ENCODE data around the gene MT1A. TPM values are rescaled to one million over a fixed set of nuclear protein-coding genes. Genes with fewer than 3 reads are reported as not detected.

MT1A gene
- polyA plus RNA-seq, 1 donor from 2014 or later = not detected

DNA sequence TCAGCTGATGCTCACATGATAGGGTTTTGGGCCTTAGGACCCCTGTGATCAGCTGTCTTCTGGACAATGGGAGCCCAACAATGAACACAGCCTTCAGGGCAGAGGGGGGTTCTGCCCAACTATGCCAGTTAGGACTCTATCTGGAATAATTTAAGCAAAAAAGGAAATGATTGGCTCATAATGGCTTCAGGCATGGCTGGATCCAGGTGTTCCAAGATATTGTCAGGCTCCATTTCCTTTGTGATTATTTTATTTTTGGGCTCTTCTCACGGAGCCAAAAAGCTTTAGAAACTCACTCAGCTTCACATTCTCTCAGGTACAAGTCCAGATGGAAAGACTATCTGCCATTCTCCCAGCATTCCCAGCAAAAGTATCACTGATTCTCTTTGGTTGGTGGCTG lies 33.0 kb upstream of the MT1A start:
- TF ChIP-seq TAF1 (IDR thresholded peaks at IDR 0.05; ENCODE audit: low read depth) = no peak
- no peak for TF ChIP-seq POLR2AphosphoS5 (IDR thresholded peaks at IDR 0.05)
- no peak for TF ChIP-seq MXI1 (conservative IDR thresholded peaks at IDR 0.05; ENCODE audit: poor library complexity, severe bottlenecking)
- no peak for TF ChIP-seq CTCF (IDR thresholded peaks at IDR 0.05; ENCODE audit: poor library complexity, severe bottlenecking)
- no peak for TF ChIP-seq SMC3 (conservative IDR thresholded peaks at IDR 0.05; ENCODE audit: poor library complexity)
- no peak for TF ChIP-seq EP300 (conservative IDR thresholded peaks at IDR 0.05; ENCODE audit: poor library complexity, severe bottlenecking)
- TF ChIP-seq EZH2 (IDR thresholded peaks at IDR 0.05; ENCODE audit: borderline replicate concordance, insufficient read depth, low read length, poor library complexity, severe bottlenecking) = no peak
- TF ChIP-seq, protein P1, sequence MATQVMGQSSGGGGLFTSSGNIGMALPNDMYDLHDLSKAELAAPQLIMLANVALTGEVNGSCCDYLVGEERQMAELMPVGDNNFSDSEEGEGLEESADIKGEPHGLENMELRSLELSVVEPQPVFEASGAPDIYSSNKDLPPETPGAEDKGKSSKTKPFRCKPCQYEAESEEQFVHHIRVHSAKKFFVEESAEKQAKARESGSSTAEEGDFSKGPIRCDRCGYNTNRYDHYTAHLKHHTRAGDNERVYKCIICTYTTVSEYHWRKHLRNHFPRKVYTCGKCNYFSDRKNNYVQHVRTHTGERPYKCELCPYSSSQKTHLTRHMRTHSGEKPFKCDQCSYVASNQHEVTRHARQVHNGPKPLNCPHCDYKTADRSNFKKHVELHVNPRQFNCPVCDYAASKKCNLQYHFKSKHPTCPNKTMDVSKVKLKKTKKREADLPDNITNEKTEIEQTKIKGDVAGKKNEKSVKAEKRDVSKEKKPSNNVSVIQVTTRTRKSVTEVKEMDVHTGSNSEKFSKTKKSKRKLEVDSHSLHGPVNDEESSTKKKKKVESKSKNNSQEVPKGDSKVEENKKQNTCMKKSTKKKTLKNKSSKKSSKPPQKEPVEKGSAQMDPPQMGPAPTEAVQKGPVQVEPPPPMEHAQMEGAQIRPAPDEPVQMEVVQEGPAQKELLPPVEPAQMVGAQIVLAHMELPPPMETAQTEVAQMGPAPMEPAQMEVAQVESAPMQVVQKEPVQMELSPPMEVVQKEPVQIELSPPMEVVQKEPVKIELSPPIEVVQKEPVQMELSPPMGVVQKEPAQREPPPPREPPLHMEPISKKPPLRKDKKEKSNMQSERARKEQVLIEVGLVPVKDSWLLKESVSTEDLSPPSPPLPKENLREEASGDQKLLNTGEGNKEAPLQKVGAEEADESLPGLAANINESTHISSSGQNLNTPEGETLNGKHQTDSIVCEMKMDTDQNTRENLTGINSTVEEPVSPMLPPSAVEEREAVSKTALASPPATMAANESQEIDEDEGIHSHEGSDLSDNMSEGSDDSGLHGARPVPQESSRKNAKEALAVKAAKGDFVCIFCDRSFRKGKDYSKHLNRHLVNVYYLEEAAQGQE (IDR thresholded peaks at IDR 0.05; ENCODE audit: borderline replicate concordance) = no peak
- TF ChIP-seq RAD21 (conservative IDR thresholded peaks at IDR 0.05) = no peak
- Histone ChIP-seq H3K9me2 (ENCODE audit: insufficient read depth, low read length) (no peaks in the 10 kb centered on the region), H3K36me3 (ENCODE audit: insufficient read depth, low read length) (no peaks in the 10 kb centered on the region), H3K27me3 (ENCODE audit: insufficient read depth, low read depth, low read length) (peaks cover 39% of the 10 kb centered on the region), H3K79me2 (replicated peaks; ENCODE audit: insufficient read depth, low read length) (no peaks in the 10 kb centered on the region), H2AFZ (ENCODE audit: low read depth, low read length) (no peak overlapping the region), H3K9me3 (ENCODE audit: low read length) (no peaks in the 10 kb centered on the region), H4K20me1 (ENCODE audit: insufficient read depth) (no peaks in the 10 kb centered on the region), H3K4me2 (ENCODE audit: low read length) (no peak overlapping the region), H3K9ac (ENCODE audit: low read length) (no peak overlapping the region), H3F3A (ENCODE audit: insufficient read depth, low read length, poor library complexity, severe bottlenecking) (no peaks in the 10 kb centered on the region), H3K4me3 (ENCODE audit: low read length) (no peak overlapping the region), H3K27ac (ENCODE audit: low read length) (no peak overlapping the region)

DNA sequence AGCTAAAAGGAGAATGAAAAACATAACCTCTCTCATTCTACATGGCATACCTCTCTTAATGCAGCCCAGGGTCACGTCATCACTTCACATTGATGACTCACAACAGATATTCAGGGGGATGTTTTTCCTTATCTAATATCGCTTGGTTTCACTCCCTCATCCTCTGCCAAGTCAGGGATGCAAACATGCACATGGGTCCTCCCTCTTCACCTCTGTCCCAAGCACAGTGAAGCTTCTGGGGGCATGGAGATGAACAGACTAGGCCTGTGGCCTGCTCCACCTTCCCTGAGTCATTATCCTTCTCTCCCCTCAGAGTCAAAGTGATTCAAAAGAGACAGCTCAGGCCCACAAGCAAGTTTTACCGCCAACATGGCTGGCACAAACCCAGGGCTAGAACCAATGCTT lies 32.4 kb upstream of the MT1A start:
- H3K9me2 ChIP-seq (ENCODE audit: insufficient read depth, low read length) = no peaks in the 10 kb centered on the region
- no peak for TF ChIP-seq MXI1 (conservative IDR thresholded peaks at IDR 0.05; ENCODE audit: poor library complexity, severe bottlenecking)
- no peak for TF ChIP-seq EP300 (conservative IDR thresholded peaks at IDR 0.05; ENCODE audit: poor library complexity, severe bottlenecking)
- TF ChIP-seq SMC3 (conservative IDR thresholded peaks at IDR 0.05; ENCODE audit: poor library complexity) = no peak
- TF ChIP-seq CTCF (IDR thresholded peaks at IDR 0.05; ENCODE audit: poor library complexity, severe bottlenecking) = no peak
- TF ChIP-seq TAF1 (IDR thresholded peaks at IDR 0.05; ENCODE audit: low read depth) = no peak
- no peak for TF ChIP-seq EZH2 (IDR thresholded peaks at IDR 0.05; ENCODE audit: borderline replicate concordance, insufficient read depth, low read length, poor library complexity, severe bottlenecking)
- H3K79me2 ChIP-seq (replicated peaks; ENCODE audit: insufficient read depth, low read length) = no peaks in the 10 kb centered on the region
- H2AFZ ChIP-seq (ENCODE audit: low read depth, low read length) = no peak overlapping the region
- H3K36me3 ChIP-seq (ENCODE audit: insufficient read depth, low read length) = no peaks in the 10 kb centered on the region
- no peaks in the 10 kb centered on the region for H3K9me3 ChIP-seq (ENCODE audit: low read length)
- no peak overlapping the region for H3K9ac ChIP-seq (ENCODE audit: low read length)
- no peaks in the 10 kb centered on the region for H3F3A ChIP-seq (ENCODE audit: insufficient read depth, low read length, poor library complexity, severe bottlenecking)
- peaks cover 45% of the 10 kb centered on the region for H3K27me3 ChIP-seq (ENCODE audit: insufficient read depth, low read depth, low read length)
- no peak overlapping the region for H3K4me3 ChIP-seq (ENCODE audit: low read length)
- no peak overlapping the region for H3K27ac ChIP-seq (ENCODE audit: low read length)
- no peak overlapping the region for H3K4me2 ChIP-seq (ENCODE audit: low read length)
- H4K20me1 ChIP-seq (ENCODE audit: insufficient read depth) = no peaks in the 10 kb centered on the region
